ENCODE results near the gene CTXND2. TPM values are rescaled to one million over a fixed set of nuclear protein-coding genes. Genes with fewer than 3 reads are reported as not detected.

The CTXND2 gene
- total and polyA plus RNA-seq, 2 of the 8 experiments (the other 6 are each of a cell fraction or from before 2014, with no cell fraction given): not detected

DNA sequence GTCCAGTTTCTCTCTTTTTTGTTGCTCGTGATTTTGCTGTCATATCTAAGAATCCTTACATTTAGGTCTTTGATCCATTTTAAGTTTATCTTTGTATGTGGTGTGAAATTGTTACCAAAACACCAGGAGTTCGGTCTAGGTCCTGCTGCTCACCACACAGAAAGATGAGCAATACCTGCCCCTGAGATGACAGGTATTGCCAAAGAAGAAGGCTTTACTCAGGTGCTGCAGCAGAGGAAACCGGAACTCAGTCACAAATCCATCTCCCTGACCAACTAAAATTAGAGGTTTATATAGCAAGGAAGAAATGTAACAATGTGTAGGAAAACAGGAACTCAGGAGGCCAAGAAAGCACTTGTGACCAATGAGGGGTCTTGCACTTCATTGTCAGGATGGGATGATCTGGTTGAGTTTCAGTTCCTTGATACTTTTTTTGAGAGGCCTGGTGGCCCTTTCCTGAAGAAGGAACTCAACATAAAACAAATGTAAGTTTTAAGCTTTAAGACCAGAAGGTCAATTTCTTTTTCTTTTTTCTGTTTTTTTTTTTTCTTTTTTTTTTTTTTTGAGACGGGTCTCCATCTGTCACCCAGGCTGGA is 22.7 kb downstream of the CTXND2 start (continued):
- TF ChIP-seq, protein P1, sequence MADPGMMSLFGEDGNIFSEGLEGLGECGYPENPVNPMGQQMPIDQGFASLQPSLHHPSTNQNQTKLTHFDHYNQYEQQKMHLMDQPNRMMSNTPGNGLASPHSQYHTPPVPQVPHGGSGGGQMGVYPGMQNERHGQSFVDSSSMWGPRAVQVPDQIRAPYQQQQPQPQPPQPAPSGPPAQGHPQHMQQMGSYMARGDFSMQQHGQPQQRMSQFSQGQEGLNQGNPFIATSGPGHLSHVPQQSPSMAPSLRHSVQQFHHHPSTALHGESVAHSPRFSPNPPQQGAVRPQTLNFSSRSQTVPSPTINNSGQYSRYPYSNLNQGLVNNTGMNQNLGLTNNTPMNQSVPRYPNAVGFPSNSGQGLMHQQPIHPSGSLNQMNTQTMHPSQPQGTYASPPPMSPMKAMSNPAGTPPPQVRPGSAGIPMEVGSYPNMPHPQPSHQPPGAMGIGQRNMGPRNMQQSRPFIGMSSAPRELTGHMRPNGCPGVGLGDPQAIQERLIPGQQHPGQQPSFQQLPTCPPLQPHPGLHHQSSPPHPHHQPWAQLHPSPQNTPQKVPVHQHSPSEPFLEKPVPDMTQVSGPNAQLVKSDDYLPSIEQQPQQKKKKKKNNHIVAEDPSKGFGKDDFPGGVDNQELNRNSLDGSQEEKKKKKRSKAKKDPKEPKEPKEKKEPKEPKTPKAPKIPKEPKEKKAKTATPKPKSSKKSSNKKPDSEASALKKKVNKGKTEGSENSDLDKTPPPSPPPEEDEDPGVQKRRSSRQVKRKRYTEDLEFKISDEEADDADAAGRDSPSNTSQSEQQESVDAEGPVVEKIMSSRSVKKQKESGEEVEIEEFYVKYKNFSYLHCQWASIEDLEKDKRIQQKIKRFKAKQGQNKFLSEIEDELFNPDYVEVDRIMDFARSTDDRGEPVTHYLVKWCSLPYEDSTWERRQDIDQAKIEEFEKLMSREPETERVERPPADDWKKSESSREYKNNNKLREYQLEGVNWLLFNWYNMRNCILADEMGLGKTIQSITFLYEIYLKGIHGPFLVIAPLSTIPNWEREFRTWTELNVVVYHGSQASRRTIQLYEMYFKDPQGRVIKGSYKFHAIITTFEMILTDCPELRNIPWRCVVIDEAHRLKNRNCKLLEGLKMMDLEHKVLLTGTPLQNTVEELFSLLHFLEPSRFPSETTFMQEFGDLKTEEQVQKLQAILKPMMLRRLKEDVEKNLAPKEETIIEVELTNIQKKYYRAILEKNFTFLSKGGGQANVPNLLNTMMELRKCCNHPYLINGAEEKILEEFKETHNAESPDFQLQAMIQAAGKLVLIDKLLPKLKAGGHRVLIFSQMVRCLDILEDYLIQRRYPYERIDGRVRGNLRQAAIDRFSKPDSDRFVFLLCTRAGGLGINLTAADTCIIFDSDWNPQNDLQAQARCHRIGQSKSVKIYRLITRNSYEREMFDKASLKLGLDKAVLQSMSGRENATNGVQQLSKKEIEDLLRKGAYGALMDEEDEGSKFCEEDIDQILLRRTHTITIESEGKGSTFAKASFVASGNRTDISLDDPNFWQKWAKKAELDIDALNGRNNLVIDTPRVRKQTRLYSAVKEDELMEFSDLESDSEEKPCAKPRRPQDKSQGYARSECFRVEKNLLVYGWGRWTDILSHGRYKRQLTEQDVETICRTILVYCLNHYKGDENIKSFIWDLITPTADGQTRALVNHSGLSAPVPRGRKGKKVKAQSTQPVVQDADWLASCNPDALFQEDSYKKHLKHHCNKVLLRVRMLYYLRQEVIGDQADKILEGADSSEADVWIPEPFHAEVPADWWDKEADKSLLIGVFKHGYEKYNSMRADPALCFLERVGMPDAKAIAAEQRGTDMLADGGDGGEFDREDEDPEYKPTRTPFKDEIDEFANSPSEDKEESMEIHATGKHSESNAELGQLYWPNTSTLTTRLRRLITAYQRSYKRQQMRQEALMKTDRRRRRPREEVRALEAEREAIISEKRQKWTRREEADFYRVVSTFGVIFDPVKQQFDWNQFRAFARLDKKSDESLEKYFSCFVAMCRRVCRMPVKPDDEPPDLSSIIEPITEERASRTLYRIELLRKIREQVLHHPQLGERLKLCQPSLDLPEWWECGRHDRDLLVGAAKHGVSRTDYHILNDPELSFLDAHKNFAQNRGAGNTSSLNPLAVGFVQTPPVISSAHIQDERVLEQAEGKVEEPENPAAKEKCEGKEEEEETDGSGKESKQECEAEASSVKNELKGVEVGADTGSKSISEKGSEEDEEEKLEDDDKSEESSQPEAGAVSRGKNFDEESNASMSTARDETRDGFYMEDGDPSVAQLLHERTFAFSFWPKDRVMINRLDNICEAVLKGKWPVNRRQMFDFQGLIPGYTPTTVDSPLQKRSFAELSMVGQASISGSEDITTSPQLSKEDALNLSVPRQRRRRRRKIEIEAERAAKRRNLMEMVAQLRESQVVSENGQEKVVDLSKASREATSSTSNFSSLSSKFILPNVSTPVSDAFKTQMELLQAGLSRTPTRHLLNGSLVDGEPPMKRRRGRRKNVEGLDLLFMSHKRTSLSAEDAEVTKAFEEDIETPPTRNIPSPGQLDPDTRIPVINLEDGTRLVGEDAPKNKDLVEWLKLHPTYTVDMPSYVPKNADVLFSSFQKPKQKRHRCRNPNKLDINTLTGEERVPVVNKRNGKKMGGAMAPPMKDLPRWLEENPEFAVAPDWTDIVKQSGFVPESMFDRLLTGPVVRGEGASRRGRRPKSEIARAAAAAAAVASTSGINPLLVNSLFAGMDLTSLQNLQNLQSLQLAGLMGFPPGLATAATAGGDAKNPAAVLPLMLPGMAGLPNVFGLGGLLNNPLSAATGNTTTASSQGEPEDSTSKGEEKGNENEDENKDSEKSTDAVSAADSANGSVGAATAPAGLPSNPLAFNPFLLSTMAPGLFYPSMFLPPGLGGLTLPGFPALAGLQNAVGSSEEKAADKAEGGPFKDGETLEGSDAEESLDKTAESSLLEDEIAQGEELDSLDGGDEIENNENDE (IDR thresholded peaks at IDR 0.05; ENCODE audit: insufficient replicate concordance, low read length): no peak
- TF ChIP-seq, protein P2, sequence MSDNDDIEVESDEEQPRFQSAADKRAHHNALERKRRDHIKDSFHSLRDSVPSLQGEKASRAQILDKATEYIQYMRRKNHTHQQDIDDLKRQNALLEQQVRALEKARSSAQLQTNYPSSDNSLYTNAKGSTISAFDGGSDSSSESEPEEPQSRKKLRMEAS (IDR thresholded peaks at IDR 0.05): no peak

Data from H1 (cell line).